ENCODE measurements around the gene CLEC16A. TPM values are rescaled to one million over a fixed set of nuclear protein-coding genes. Genes with fewer than 3 reads are reported as not detected.

The CLEC16A gene
- total and polyA plus RNA-seq, 9 of the 15 experiments (the other 6 are each of a cell fraction or from before 2014, with no cell fraction given), result 1.00 to 22.3 (median 10.0) TPM

DNA sequence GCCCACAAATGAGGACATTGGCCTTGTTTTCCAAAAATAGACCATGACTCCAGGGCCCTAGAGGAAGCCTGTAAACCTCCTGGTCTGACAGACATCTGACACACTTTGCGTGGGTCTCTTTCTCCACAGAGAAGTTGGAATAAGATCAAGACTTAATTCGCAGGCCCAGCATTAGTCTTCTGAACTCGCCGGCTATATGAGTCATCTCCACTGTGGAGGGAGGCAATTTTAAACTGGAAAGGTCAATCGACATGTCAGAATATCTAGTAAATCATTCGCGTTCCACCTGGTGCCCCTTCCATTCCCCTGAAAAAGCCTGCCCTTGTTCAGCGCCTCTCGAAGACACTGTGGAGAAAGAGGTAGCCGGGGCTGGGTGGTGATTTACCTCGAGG, 140.1 kb downstream of the CLEC16A start (continued):
- TF ChIP-seq STAG1 (CRISPR knock-in tag; IDR thresholded peaks at IDR 0.05; ENCODE audit: borderline replicate concordance), result no peak
- TF ChIP-seq ARID1B (IDR thresholded peaks at IDR 0.05), result 0 out of 2 replicates have a peak, but pooled peaks have one; percentile 28
- TF ChIP-seq NFIC (IDR thresholded peaks at IDR 0.05), result 0 out of 2 replicates have a peak, but pooled peaks have one; percentile 29
- TF ChIP-seq, protein P1, sequence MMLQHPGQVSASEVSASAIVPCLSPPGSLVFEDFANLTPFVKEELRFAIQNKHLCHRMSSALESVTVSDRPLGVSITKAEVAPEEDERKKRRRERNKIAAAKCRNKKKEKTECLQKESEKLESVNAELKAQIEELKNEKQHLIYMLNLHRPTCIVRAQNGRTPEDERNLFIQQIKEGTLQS (IDR thresholded peaks at IDR 0.05), result peak; percentile 86
- TF ChIP-seq, protein P1 (CRISPR knock-in tag; conservative IDR thresholded peaks at IDR 0.05), result no peak
- TF ChIP-seq, protein P2, sequence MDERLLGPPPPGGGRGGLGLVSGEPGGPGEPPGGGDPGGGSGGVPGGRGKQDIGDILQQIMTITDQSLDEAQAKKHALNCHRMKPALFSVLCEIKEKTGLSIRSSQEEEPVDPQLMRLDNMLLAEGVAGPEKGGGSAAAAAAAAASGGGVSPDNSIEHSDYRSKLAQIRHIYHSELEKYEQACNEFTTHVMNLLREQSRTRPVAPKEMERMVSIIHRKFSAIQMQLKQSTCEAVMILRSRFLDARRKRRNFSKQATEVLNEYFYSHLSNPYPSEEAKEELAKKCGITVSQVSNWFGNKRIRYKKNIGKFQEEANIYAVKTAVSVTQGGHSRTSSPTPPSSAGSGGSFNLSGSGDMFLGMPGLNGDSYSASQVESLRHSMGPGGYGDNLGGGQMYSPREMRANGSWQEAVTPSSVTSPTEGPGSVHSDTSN (CRISPR knock-in tag; IDR thresholded peaks at IDR 0.05; ENCODE audit: low read depth), result no peak
- TF ChIP-seq, protein P2 (tag; conservative IDR thresholded peaks at IDR 0.05; ENCODE audit: low read depth), result peak; percentile 45; the same call in 1 of the 2 replicates
- TF ChIP-seq MEF2A (IDR thresholded peaks at IDR 0.05; ENCODE audit: control insufficient read depth, low read depth, low read length), result peak; percentile 92

Data from K562 (cell line).